Panc1 (cell line): ENCODE measurements around the gene MIPOL1. TPM values are rescaled to one million over a fixed set of nuclear protein-coding genes. Genes with fewer than 3 reads are reported as not detected.

Experiments used
- ATAC-seq: fragments of 200-7000 bp; cut with Tn5 transposase; 2 replicates; pipeline ENCODE4 v1.9.1; 2020; ENCODE audit warnings: mild to moderate bottlenecking, moderate library complexity
- BruUV-seq: library from RNA; stranded (reverse); fragments of 400-500 nt; replicated peaks from 2 replicates; lab custom pipeline; 2021; lab: Mats Ljungman, UMichigan
- CTCF ChIA-PET: fragments of 300-600 bp; sonication (Branson Sonifier 250); formaldehyde crosslinking; loops from one replicate; lab custom pipeline; 2022; ENCODE audit warnings: antibody characterized with exemption; lab: Charles Lee
- POLR2A ChIA-PET: fragments of 300-600 bp; sonication (Branson Sonifier 250); formaldehyde crosslinking; loops from one replicate; lab custom pipeline; 2022; ENCODE audit warnings: antibody characterized with exemption; lab: Charles Lee
- DNase-seq: peaks from one replicate; pipeline ENCODE4 v3.0.0-alpha.2; 2010; ENCODE audit warnings: low read depth, low spot score
- H3K27ac ChIP-seq: 2 replicates; pipeline ENCODE4 v1.5.1; 2011; ENCODE audit warnings: mild to moderate bottlenecking, low read length, inconsistent platforms
- H3K27me3 ChIP-seq: fragments of 200-500 bp; sonication (Bioruptor generic); 2 replicates; pipeline ENCODE4 v1.6.0; 2014; ENCODE audit warnings: low read length, inconsistent platforms; ENCODE audit not compliant: control insufficient read depth, insufficient read depth
- H3K36me3 ChIP-seq: fragments of 200-500 bp; sonication (Bioruptor generic); 2 replicates; pipeline ENCODE4 v1.5.1; 2014; ENCODE audit warnings: inconsistent platforms, mild to moderate bottlenecking, low read length, moderate library complexity; ENCODE audit not compliant: control insufficient read depth, insufficient read depth
- H3K4me1 ChIP-seq: 2 replicates; pipeline ENCODE4 v1.5.1; 2011; ENCODE audit warnings: inconsistent platforms, mild to moderate bottlenecking, low read length, moderate library complexity; ENCODE audit not compliant: control insufficient read depth, insufficient read depth
- H3K4me3 ChIP-seq, 2 experiments: 2 replicates each; pipeline ENCODE4 v1.5.1; 2011 to 2012; ENCODE audit warnings: low read depth in 2 of 2, low read length in 2 of 2, mild to moderate bottlenecking in 2 of 2, inconsistent platforms in 1 of 2, moderate library complexity in 1 of 2
- H3K9me3 ChIP-seq: fragments of 200-500 bp; sonication (Bioruptor generic); 2 replicates; pipeline ENCODE4 v1.5.1; 2014; ENCODE audit warnings: low read depth, mild to moderate bottlenecking, inconsistent platforms, low read length, moderate library complexity; ENCODE audit not compliant: control insufficient read depth, insufficient read depth
- CTCF ChIP-seq: fragments of 450-650 bp; IDR thresholded peaks from 2 replicates; pipeline ENCODE4 v1.5.1; 2017; ENCODE audit warnings: mild to moderate bottlenecking
- POLR2AphosphoS5 ChIP-seq: IDR thresholded peaks from 2 replicates; pipeline ENCODE4 v1.6.1; 2012; ENCODE audit warnings: mild to moderate bottlenecking, low read depth, low read length, moderate library complexity
- SIN3A ChIP-seq: IDR thresholded peaks from 2 replicates; pipeline ENCODE4 v1.6.1; 2012; ENCODE audit warnings: low read depth, mild to moderate bottlenecking, low read length, moderate library complexity, borderline replicate concordance; ENCODE audit not compliant: insufficient read depth
- TCF7L2 ChIP-seq: IDR thresholded peaks from 2 replicates; pipeline ENCODE4 v1.6.1; 2011; ENCODE audit warnings: mild to moderate bottlenecking, low read depth, low read length, inconsistent platforms
- in situ Hi-C: cut with HindIII; loops from 2 replicates; pipeline ENCODE4 v1.10.0; 2016; ENCODE audit warnings: low sequenced_read_pairs, low pct_unique_long_range_greater_than_20kb
- intact Hi-C: fragments of 100-400 bp; cut with micrococcal nuclease; formaldehyde crosslinking; loops from one replicate; pipeline ENCODE4 v1.10.0; 2022; ENCODE audit not compliant: unreplicated experiment
- total RNA-seq: library from RNA; stranded (reverse); gene quantifications from one replicate; pipeline ENCODE4 v1.2.1, GENCODE V29; 2021; ENCODE audit not compliant: unreplicated experiment
- TF ChIP-seq, protein P1 (sequence below), 2 experiments: IDR thresholded peaks; 2 replicates each; pipeline ENCODE4 v1.6.1; 2011 to 2012; ENCODE audit warnings: low read depth in 2 of 2, control low read depth in 1 of 2, low read length in 1 of 2, mild to moderate bottlenecking in 1 of 2, moderate library complexity in 1 of 2; ENCODE audit not compliant: insufficient read depth in 1 of 2

MIPOL1 gene
- total RNA-seq, 1 experiment from 2014 or later, result 12.8 TPM

DNA sequence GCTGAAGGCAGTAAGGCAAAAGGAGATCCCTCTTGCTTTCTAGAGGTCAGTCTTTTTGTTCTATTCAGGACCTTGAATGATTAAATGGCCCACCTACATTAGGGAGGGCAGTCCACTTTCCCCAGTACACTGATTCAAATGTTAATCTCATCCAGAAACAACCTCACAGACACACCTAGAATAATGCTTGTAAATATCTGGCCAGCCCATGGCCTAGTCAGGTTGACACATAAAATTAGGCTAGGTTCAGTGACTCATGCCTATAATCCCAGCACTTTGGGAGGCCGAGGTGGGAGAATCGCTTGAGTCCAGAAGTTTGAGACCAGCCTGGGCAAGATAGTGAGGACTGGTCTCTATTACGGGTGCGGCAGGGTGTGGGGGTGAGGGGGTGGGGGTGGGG, 43.5 kb downstream of the MIPOL1 start:
- Histone ChIP-seq H3K36me3 (no peaks in the 10 kb centered on the region), H3K4me1 (no peaks in the 10 kb centered on the region), H3K27ac (no peak overlapping the region), H3K4me3 (no peak overlapping the region), H3K27me3 (no peaks in the 10 kb centered on the region), H3K9me3 (no peaks in the 10 kb centered on the region)
- ATAC-seq (no peak), DNase-seq (no peak)
- POLR2A ChIA-PET, result no interaction called here
- intact Hi-C loops (no loop called here), in situ Hi-C loops (no loop called here)
- TF ChIP-seq, protein P1, sequence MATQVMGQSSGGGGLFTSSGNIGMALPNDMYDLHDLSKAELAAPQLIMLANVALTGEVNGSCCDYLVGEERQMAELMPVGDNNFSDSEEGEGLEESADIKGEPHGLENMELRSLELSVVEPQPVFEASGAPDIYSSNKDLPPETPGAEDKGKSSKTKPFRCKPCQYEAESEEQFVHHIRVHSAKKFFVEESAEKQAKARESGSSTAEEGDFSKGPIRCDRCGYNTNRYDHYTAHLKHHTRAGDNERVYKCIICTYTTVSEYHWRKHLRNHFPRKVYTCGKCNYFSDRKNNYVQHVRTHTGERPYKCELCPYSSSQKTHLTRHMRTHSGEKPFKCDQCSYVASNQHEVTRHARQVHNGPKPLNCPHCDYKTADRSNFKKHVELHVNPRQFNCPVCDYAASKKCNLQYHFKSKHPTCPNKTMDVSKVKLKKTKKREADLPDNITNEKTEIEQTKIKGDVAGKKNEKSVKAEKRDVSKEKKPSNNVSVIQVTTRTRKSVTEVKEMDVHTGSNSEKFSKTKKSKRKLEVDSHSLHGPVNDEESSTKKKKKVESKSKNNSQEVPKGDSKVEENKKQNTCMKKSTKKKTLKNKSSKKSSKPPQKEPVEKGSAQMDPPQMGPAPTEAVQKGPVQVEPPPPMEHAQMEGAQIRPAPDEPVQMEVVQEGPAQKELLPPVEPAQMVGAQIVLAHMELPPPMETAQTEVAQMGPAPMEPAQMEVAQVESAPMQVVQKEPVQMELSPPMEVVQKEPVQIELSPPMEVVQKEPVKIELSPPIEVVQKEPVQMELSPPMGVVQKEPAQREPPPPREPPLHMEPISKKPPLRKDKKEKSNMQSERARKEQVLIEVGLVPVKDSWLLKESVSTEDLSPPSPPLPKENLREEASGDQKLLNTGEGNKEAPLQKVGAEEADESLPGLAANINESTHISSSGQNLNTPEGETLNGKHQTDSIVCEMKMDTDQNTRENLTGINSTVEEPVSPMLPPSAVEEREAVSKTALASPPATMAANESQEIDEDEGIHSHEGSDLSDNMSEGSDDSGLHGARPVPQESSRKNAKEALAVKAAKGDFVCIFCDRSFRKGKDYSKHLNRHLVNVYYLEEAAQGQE (IDR thresholded peaks at IDR 0.05; ENCODE audit: insufficient read depth in 1 of 2, low read depth in 2 of 2, low read length in 1 of 2), result no peak
- no peak for TF ChIP-seq CTCF
- TF ChIP-seq POLR2AphosphoS5, result no peak
- TF ChIP-seq TCF7L2, result no peak
- no peak for TF ChIP-seq SIN3A
- CTCF ChIA-PET, result no interaction called here
- no TSS peak for BruUV-seq

DNA sequence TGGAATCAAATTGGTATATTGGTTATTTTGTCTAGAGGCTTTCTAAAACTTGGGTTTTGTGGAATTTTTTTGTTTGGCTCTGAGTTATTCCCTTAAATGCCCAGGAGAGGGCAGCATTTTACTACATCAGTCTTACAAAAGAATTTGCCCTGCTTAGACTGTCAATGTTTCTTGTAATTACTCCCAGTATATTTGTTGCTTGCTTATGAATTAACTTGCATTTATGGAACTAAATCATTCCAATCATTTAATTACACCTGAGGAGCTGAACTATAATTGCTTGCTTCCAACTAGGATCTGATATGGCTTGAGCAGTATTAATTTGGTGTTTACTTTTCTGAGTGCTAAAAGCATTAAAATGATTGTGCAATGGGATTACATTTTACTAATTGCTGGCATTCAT, 48.7 kb downstream of the MIPOL1 start:
- TF ChIP-seq CTCF, result peak; percentile 68; the same call in 1 of the 2 replicates
- TF ChIP-seq, protein P1 (IDR thresholded peaks at IDR 0.05; ENCODE audit: insufficient read depth in 1 of 2, low read depth in 2 of 2, low read length in 1 of 2), result no peak
- DNase-seq (no peak), ATAC-seq (no peak)
- Histone ChIP-seq H3K4me3 (no peak overlapping the region), H3K27ac (no peak overlapping the region), H3K27me3 (no peaks in the 10 kb centered on the region), H3K36me3 (no peaks in the 10 kb centered on the region; the same call in 1 of the 2 replicates), H3K9me3 (no peaks in the 10 kb centered on the region), H3K4me1 (no peaks in the 10 kb centered on the region)
- BruUV-seq, result no TSS peak
- in situ Hi-C loops (no loop called here), intact Hi-C loops (loop anchor here (5.0 kb wide), 2 partner anchors 346 to 626 kb away; no protein-coding TSS in a partner anchor)
- CTCF ChIA-PET, result no interaction called here
- POLR2A ChIA-PET, result interaction anchor here (0.5 to 0.6 kb wide), 2 partner anchors 354 to 494 kb away, joined by 4 to 5 read pairs; no protein-coding TSS in a partner anchor
